B cell (primary cell): ENCODE results near the gene PNCK.
"Not testable (repeated sequence)": the region's sequence is repeated elsewhere in the genome, so short reads cannot be mapped to it uniquely, and the experiment has no call there.

Experiments used
- CTCF ChIP-seq: fragments of 200-600 bp; IDR thresholded peaks from one replicate; pipeline ENCODE4 v1.8.0; 2022; ENCODE audit warnings: antibody characterized with exemption, mild to moderate bottlenecking
- EZH2 ChIP-seq: IDR thresholded peaks from 2 replicates; pipeline ENCODE4 v1.6.1; 2012; ENCODE audit warnings: borderline replicate concordance, low read depth, mild to moderate bottlenecking, moderate library complexity, low read length; ENCODE audit not compliant: insufficient read depth, poor library complexity, severe bottlenecking

- TF ChIP-seq CTCF, EZH2: not testable (repeated sequence)
Observed at GRCh38 chrX:153696986-153697722, 23.5 kb upstream of the PNCK start.
